SK-N-SH treated with all-trans-retinoic acid at 6 μM for 48 hours (cell line): ENCODE results near the gene KRTAP20-1.

ENCODE experiments used
- ARNTL ChIP-seq: fragments of 450-650 bp; formaldehyde crosslinking; IDR thresholded peaks from 2 replicates; pipeline ENCODE4 v1.5.0; 2020; ENCODE audit warnings: low read depth, mild to moderate bottlenecking, moderate library complexity, borderline replicate concordance
- PPARA ChIP-seq: fragments of 250-450 bp; sonication (Bioruptor Pico); IDR thresholded peaks from 2 replicates; pipeline ENCODE4 v1.5.0; 2020; ENCODE audit warnings: mild to moderate bottlenecking, borderline replicate concordance
- RARB ChIP-seq: fragments of 250-450 bp; sonication (Bioruptor Pico); IDR thresholded peaks from 2 replicates; pipeline ENCODE4 v1.8.0; 2021; ENCODE audit warnings: mild to moderate bottlenecking, moderate library complexity
- ZFP3 ChIP-seq: fragments of 250-450 bp; sonication (Bioruptor Pico); IDR thresholded peaks from 2 replicates; pipeline ENCODE4 v1.5.0; 2020; ENCODE audit warnings: mild to moderate bottlenecking, moderate library complexity

- TF ChIP-seq ZFP3 (CRISPR knock-in tag) (no peak), RARB (CRISPR knock-in tag) (no peak), ARNTL (no peak), PPARA (CRISPR knock-in tag) (no peak)
Measured at GRCh38 chr21:30620522-30620921, 4.3 kb downstream of the KRTAP20-1 start, which contains the start of gene KRTAP20-4.
